Measurements from ENCODE around the gene SECISBP2. TPM values are rescaled to one million over a fixed set of nuclear protein-coding genes. Genes with fewer than 3 reads are reported as not detected.

SECISBP2 gene
- total and polyA plus RNA-seq, 2 donors from 2014 or later = 27.0 to 59.8 TPM

DNA sequence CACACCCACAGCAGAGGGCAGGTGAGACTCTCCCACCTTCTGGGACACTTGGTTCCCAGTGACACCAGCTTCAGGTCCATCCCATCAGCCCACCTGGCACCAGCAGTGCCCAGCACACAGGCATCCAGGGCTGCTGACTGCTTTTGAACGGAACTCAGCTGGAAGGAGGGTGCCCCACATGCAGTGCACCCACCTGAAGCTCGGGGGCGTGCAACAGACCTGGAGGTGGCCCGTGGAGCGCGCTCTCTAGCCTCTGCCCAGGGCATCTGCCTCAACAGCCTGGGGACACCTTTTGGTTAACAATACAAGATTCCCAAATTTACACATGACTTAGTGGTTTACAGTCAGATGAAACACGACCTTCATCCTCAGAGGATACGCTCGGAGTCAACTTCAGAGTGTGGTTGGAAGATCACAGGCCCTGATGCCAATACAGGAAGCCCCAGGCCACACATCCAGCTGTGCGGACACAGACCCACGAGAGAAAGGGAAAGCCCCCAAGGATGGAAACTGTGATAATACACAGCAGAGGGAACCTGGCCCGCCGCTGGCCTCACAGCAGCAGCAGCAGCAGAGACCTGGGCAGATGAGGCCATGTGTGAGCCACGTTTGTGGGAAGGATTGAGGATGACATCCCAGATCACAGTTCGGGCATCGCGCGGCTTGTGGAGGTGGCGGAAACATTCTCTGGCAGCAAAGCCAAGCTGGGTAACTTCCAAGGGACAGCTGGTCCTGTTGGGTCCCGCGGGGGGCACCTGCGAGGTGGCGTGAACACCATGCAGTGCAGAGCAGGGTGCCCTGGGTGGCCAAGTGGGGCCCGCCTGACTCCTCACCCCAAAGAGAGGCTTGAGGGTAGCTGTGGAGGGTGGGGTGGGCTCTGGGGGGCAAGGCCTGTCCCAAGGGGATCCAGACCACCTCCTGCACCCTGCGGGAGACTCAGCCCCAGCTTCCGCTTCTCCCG, 64.0 kb downstream of the SECISBP2 start:
- no peak for DNase-seq
- Histone ChIP-seq H3K4me3 (ENCODE audit: low read length in 3 of 3) (no peak overlapping the region), H3K27ac (ENCODE audit: low read depth in 2 of 2, low read length in 2 of 2) (no peak overlapping the region)

GRCh38 chr9:89383030-89383720, 64.9 kb downstream of the SECISBP2 start:
- no peak overlapping the region for H3K27ac ChIP-seq (ENCODE audit: low read depth in 2 of 2, low read length in 2 of 2)
- no peak for FAIRE-seq
- H3K9me3 ChIP-seq (ENCODE audit: control insufficient read depth in 2 of 3, insufficient read depth in 1 of 3, low read length in 3 of 3) = no peaks in the 10 kb centered on the region
- intact Hi-C loops (cut with DNase I) = no loop called here
- TF ChIP-seq CTCF (IDR thresholded peaks at IDR 0.05; ENCODE audit: borderline replicate concordance, extremely low read depth, insufficient read depth) = no peak
- H3K36me3 ChIP-seq (ENCODE audit: control insufficient read depth in 2 of 3, insufficient read depth in 3 of 3, low read length in 3 of 3) = peaks cover 0 to 34% (median 15%) of the 10 kb centered on the region in 3 donors
- no peak for DNase-seq
- H3K4me1 ChIP-seq (ENCODE audit: control insufficient read depth in 2 of 3, insufficient read depth in 2 of 3, low read depth in 1 of 3, low read length in 3 of 3) = peaks cover 0 to 24% (median 15%) of the 10 kb centered on the region in 3 donors
- no peaks in the 10 kb centered on the region for H3K27me3 ChIP-seq (ENCODE audit: control insufficient read depth, insufficient read depth, low read length)
- no peak overlapping the region for H3K9ac ChIP-seq (ENCODE audit: low read length in 3 of 3)
- H3K4me3 ChIP-seq (ENCODE audit: low read length in 3 of 3) = no peak overlapping the region

More for the DNA sequence above, 64.0 kb downstream of the SECISBP2 start:
- Histone ChIP-seq H3K9me3 (ENCODE audit: control insufficient read depth in 2 of 3, insufficient read depth in 1 of 3, low read length in 3 of 3) (no peaks in the 10 kb centered on the region), H3K9ac (ENCODE audit: low read length in 3 of 3) (no peak overlapping the region), H3K36me3 (ENCODE audit: control insufficient read depth in 2 of 3, insufficient read depth in 3 of 3, low read length in 3 of 3) (peaks cover 0 to 38% (median 16%) of the 10 kb centered on the region in 3 donors), H3K4me1 (ENCODE audit: control insufficient read depth in 2 of 3, insufficient read depth in 2 of 3, low read depth in 1 of 3, low read length in 3 of 3) (peaks cover 0 to 17% (median 8%) of the 10 kb centered on the region in 3 donors), H3K27me3 (ENCODE audit: control insufficient read depth, insufficient read depth, low read length) (no peaks in the 10 kb centered on the region)
- TF ChIP-seq CTCF (IDR thresholded peaks at IDR 0.05; ENCODE audit: borderline replicate concordance, extremely low read depth, insufficient read depth) = no peak
- intact Hi-C loops (cut with DNase I) = no loop called here
- FAIRE-seq = no peak

DNA sequence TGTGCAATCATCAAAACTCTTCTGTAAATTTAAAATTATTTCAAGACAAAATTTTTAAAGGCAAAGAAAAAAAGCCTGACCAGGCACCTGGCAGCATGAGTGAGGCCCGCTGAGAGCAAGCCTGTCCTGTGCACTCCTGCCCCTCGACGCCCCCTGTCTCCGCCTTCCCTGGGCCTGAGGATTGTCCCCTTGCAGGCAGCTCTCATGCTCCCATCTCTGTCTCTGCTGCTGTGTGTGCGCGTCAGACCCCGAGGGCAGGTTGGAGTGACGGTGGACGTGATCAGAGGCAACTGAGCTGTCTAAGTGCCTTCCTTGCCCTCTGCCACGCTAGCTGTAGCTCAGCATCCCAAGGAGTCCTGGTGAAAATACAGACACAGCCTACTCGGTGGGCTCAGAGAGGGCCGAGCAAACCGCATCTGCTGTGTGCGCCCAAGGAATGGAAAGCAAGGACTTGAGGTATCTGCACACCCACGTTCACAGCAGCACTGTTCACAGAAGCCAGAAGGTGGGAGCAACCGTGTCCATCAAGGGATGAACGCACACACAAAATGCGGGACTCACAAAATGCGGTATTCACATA, 65.5 kb downstream of the SECISBP2 start:
- DNase-seq = no peak
- intact Hi-C loops (cut with DNase I) = no loop called here
- no peak for FAIRE-seq
- H3K27ac ChIP-seq (ENCODE audit: low read depth in 2 of 2, low read length in 2 of 2) = no peak overlapping the region
- peaks cover 0 to 24% (median 19%) of the 10 kb centered on the region in 3 donors for H3K4me1 ChIP-seq (ENCODE audit: control insufficient read depth in 2 of 3, insufficient read depth in 2 of 3, low read depth in 1 of 3, low read length in 3 of 3)
- no peak for TF ChIP-seq CTCF (IDR thresholded peaks at IDR 0.05; ENCODE audit: borderline replicate concordance, extremely low read depth, insufficient read depth)
- H3K36me3 ChIP-seq (ENCODE audit: control insufficient read depth in 2 of 3, insufficient read depth in 3 of 3, low read length in 3 of 3) = peaks cover 0 to 33% (median 11%) of the 10 kb centered on the region in 3 donors
- H3K9ac ChIP-seq (ENCODE audit: low read length in 3 of 3) = no peak overlapping the region
- no peak overlapping the region for H3K4me3 ChIP-seq (ENCODE audit: low read length in 3 of 3)
- no peaks in the 10 kb centered on the region for H3K9me3 ChIP-seq (ENCODE audit: control insufficient read depth in 2 of 3, insufficient read depth in 1 of 3, low read length in 3 of 3)
- no peaks in the 10 kb centered on the region for H3K27me3 ChIP-seq (ENCODE audit: control insufficient read depth, insufficient read depth, low read length)
